Measurements from ENCODE around the gene VEZT.

The VEZT gene

DNA sequence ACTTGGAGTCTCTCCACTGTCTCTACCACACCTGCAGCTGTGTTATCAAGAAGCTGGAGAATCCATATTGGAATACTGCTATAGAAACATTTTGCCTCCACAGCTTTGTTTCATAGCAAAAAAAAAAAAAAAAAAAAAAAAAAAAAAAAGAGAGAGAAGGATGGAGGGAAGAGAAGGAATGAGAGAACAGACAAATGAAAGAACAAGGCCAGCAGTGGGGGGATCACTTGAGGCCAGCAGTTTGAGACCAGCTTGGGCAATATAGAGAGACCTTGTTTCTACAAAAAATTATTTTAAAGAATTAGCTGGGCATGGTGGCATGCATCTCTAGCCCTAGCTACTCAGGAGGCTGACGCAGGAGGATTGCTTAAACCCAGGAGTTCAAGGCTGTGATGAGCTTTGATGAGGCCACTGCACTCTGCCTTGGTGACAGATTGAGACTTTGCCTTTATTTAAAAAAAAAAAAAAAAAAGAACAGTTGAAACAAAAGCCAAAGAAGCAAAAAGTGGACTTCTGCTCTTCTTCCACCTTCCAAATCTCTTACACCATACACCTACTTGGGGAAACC lies 8.1 kb downstream of the VEZT start:
- Histone ChIP-seq H3K27me3 (ENCODE audit: control insufficient read depth, insufficient read depth, low read length) (no peaks in the 10 kb centered on the region), H3K9me3 (ENCODE audit: control insufficient read depth, low read length) (no peaks in the 10 kb centered on the region), H2AFZ (no peak overlapping the region), H3K79me2 (peaks cover 55% of the 10 kb centered on the region), H3K27ac (no peak overlapping the region), H3K36me3 (ENCODE audit: control insufficient read depth, insufficient read depth, low read length) (no peaks in the 10 kb centered on the region), H3K4me3 (ENCODE audit: low read depth, low read length) (no peak overlapping the region), H3K9ac (no peak overlapping the region), H3K4me1 (peaks cover 8% of the 10 kb centered on the region), H3K4me2 (ENCODE audit: low read length) (no peak overlapping the region)
- TF ChIP-seq, protein P1, sequence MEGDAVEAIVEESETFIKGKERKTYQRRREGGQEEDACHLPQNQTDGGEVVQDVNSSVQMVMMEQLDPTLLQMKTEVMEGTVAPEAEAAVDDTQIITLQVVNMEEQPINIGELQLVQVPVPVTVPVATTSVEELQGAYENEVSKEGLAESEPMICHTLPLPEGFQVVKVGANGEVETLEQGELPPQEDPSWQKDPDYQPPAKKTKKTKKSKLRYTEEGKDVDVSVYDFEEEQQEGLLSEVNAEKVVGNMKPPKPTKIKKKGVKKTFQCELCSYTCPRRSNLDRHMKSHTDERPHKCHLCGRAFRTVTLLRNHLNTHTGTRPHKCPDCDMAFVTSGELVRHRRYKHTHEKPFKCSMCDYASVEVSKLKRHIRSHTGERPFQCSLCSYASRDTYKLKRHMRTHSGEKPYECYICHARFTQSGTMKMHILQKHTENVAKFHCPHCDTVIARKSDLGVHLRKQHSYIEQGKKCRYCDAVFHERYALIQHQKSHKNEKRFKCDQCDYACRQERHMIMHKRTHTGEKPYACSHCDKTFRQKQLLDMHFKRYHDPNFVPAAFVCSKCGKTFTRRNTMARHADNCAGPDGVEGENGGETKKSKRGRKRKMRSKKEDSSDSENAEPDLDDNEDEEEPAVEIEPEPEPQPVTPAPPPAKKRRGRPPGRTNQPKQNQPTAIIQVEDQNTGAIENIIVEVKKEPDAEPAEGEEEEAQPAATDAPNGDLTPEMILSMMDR (IDR thresholded peaks at IDR 0.05): no peak

DNA sequence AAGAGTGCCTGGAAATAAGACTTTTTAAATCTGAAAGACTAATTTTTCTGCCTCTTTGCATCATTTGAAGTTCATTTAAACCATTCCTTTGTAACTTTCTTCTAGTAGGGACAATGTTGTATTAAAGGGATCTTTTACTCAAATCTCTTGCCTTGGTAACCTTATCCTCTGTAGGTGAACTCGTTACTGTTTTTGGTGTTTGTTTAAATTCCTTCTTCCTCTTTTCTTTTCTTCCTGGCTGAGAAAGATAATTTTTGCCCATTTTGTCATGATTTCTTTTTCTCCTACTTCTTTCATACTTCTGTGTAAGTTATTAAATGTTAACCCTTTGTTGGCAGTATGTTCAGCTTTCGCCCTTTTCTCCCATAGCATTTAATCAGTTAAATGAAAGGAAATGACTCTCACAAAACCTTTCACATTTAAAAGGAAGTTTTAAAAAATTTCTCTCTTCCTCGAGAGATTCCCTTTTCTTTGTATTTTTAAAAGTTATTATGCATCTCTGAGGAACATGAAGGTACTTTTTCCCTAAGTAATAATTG lies 10.3 kb downstream of the VEZT start:
- TF ChIP-seq, protein P1 (IDR thresholded peaks at IDR 0.05): no peak

DNA sequence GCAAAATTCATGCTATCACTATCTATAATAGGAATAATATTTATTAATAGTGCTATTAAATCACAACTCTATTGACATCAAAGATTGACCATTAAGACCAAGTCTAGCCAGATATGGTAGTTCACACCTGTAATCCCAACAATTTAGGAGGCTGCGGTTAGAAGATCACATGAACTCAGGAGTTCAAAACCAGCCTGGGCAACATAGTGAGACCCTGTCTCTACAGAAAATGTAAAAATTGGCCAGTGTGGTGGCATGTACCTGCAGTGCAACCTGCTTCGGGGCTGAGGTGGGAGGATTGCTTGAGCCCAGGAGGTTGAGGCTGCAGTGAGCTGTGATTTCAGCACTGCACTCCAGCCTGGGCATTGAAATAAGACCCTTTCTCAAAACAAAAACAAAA lies 11.0 kb downstream of the VEZT start:
- TF ChIP-seq, protein P1 (IDR thresholded peaks at IDR 0.05): no peak
- Histone ChIP-seq H3K4me3 (ENCODE audit: low read depth, low read length) (no peak overlapping the region), H3K36me3 (ENCODE audit: control insufficient read depth, insufficient read depth, low read length) (no peaks in the 10 kb centered on the region), H2AFZ (no peak overlapping the region), H3K79me2 (peaks cover 52% of the 10 kb centered on the region), H3K27ac (no peak overlapping the region), H3K9me3 (ENCODE audit: control insufficient read depth, low read length) (no peaks in the 10 kb centered on the region), H3K4me2 (ENCODE audit: low read length) (no peak overlapping the region), H3K9ac (no peak overlapping the region), H3K27me3 (ENCODE audit: control insufficient read depth, insufficient read depth, low read length) (no peaks in the 10 kb centered on the region), H3K4me1 (peaks cover 4% of the 10 kb centered on the region)

More for the DNA sequence above, 10.3 kb downstream of the VEZT start:
- H3K36me3 ChIP-seq (ENCODE audit: control insufficient read depth, insufficient read depth, low read length): no peaks in the 10 kb centered on the region
- no peak overlapping the region for H3K4me3 ChIP-seq (ENCODE audit: low read depth, low read length)
- peaks cover 8% of the 10 kb centered on the region for H3K4me1 ChIP-seq
- H3K9ac ChIP-seq: no peak overlapping the region
- H3K4me2 ChIP-seq (ENCODE audit: low read length): no peak overlapping the region
- peaks cover 51% of the 10 kb centered on the region for H3K79me2 ChIP-seq
- no peak overlapping the region for H3K27ac ChIP-seq
- no peaks in the 10 kb centered on the region for H3K9me3 ChIP-seq (ENCODE audit: control insufficient read depth, low read length)
- H2AFZ ChIP-seq: no peak overlapping the region
- no peaks in the 10 kb centered on the region for H3K27me3 ChIP-seq (ENCODE audit: control insufficient read depth, insufficient read depth, low read length)

DNA sequence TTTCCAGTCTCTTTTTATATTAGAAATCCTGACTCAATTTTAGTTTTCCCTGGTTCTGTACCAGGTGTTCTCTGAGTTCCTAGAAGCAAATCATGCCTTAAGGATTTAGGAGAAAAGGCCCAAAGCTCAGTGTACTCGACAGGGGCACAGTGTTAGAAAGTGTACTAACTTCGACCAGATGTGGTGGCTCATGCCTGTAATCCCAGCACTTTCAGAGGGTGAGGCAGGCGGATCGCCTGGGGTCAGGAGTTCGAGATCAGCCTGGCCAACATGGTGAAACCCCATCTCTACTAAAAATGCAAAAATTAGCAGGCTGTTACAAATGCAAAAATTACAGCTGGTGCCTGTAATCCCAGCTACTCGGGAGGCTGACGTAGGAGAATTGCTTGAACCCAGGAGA lies 12.0 kb downstream of the VEZT start:
- TF ChIP-seq, protein P1 (IDR thresholded peaks at IDR 0.05): no peak
- Histone ChIP-seq H3K27ac (no peak overlapping the region), H3K4me2 (ENCODE audit: low read length) (no peak overlapping the region), H3K79me2 (peaks cover 45% of the 10 kb centered on the region), H3K27me3 (ENCODE audit: control insufficient read depth, insufficient read depth, low read length) (no peaks in the 10 kb centered on the region), H3K36me3 (ENCODE audit: control insufficient read depth, insufficient read depth, low read length) (no peaks in the 10 kb centered on the region), H3K4me3 (ENCODE audit: low read depth, low read length) (no peak overlapping the region), H3K9ac (no peak overlapping the region), H3K4me1 (peaks cover under 1% of the 10 kb centered on the region), H2AFZ (no peak overlapping the region), H3K9me3 (ENCODE audit: control insufficient read depth, low read length) (no peaks in the 10 kb centered on the region)

DNA sequence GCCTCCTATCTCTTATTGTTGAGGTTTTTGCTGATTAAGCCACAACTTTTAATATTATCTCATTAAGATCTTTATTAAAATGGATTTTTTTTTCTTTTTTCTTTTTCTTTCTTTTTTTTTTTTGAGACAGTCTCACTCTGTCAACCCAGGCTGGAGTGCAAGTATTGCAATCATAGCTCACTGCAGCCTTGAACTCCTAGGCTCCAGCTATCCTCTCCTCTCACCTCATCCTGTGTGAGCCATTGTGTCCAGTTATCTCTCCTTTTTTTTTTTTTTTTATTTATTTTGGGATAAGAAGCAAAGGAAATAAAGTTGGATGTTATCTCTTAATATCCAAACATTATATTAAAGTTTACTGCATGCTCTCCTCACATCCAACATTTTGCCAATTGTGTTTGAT lies 12.7 kb downstream of the VEZT start:
- Histone ChIP-seq H3K27me3 (ENCODE audit: control insufficient read depth, insufficient read depth, low read length) (no peaks in the 10 kb centered on the region), H2AFZ (no peak overlapping the region), H3K36me3 (ENCODE audit: control insufficient read depth, insufficient read depth, low read length) (no peaks in the 10 kb centered on the region), H3K9ac (no peak overlapping the region), H3K9me3 (ENCODE audit: control insufficient read depth, low read length) (no peaks in the 10 kb centered on the region), H3K27ac (no peak overlapping the region), H3K79me2 (peaks cover 39% of the 10 kb centered on the region), H3K4me2 (ENCODE audit: low read length) (no peak overlapping the region), H3K4me1 (no peaks in the 10 kb centered on the region), H3K4me3 (ENCODE audit: low read depth, low read length) (no peak overlapping the region)
- TF ChIP-seq, protein P1 (IDR thresholded peaks at IDR 0.05): no peak

Measured in parathyroid adenoma (tissue), 2 donors.